ENCODE measurements around the gene MPRIP. TPM values are rescaled to one million over a fixed set of nuclear protein-coding genes. Genes with fewer than 3 reads are reported as not detected.

MPRIP gene
- total RNA-seq, 6 experiments from 2014 or later = 39.0 to 97.6 (median 76.7) TPM

DNA sequence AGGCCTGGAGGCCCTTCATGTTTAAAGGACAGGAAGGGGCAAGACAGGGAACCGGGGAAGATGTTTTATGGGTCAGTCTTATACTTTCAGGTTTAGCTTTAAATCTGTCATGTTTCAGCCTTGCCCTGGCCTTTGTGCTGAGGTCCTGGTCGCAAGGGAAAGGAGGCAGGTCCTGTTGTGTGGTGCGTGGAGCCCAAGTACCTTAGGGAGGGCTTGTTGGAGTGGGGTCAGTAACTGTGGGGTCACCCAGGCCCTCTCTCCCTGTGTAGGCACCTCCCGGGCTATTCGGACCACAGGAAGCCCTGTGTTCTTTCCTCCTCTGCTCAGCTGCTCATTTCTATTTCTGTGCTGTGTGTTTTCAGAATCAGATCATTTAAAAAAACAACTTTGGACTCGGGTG, 42.7 kb downstream of the MPRIP start:
- TF ChIP-seq, protein P1, sequence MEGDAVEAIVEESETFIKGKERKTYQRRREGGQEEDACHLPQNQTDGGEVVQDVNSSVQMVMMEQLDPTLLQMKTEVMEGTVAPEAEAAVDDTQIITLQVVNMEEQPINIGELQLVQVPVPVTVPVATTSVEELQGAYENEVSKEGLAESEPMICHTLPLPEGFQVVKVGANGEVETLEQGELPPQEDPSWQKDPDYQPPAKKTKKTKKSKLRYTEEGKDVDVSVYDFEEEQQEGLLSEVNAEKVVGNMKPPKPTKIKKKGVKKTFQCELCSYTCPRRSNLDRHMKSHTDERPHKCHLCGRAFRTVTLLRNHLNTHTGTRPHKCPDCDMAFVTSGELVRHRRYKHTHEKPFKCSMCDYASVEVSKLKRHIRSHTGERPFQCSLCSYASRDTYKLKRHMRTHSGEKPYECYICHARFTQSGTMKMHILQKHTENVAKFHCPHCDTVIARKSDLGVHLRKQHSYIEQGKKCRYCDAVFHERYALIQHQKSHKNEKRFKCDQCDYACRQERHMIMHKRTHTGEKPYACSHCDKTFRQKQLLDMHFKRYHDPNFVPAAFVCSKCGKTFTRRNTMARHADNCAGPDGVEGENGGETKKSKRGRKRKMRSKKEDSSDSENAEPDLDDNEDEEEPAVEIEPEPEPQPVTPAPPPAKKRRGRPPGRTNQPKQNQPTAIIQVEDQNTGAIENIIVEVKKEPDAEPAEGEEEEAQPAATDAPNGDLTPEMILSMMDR (IDR thresholded peaks at IDR 0.05) = no peak
- no peak for TF ChIP-seq POLR2A (IDR thresholded peaks at IDR 0.05)
- H3K9me3 ChIP-seq = no peaks in the 10 kb centered on the region
- DNase-seq (peak in 1 of 3 donors; percentile 31), ATAC-seq (no peak)
- peaks cover 0 to 6% (median 0%) of the 10 kb centered on the region in 4 donors for H3K36me3 ChIP-seq
- H3K27ac ChIP-seq = no peak overlapping the region
- intact Hi-C loops (cut with DNase I) = no loop called here
- H3K4me3 ChIP-seq = no peak overlapping the region
- 92% methylated on average over 3 of the region's 6 CpGs for WGBS (ENCODE audit: insufficient coverage, low coverage, low lambda C conversion rate, missing lambda C conversion rate)
- no peaks in the 10 kb centered on the region for H3K27me3 ChIP-seq
- H3K4me1 ChIP-seq = peaks cover 0 to 21% (median 9%) of the 10 kb centered on the region in 4 donors

DNA sequence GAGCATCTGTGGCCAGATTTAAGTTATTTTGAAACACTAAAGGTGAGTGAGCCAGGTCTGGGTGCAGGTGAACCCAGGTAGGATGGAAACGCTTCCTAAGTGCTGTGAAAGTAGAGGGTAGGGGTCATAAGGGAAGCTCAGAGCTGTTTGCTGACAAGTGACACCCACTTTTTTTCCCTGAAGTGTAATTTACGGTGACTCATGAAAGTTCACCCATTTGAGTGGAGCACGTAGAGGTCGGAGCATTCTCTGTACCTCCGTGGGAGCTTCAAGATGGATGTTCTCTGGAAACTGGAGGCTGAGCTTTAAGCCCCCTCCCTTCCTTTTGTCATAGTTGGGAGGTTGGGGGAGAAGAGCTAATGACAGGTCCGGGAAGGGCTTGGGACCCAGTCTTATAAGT, 44.3 kb downstream of the MPRIP start:
- H3K27ac ChIP-seq = no peak overlapping the region
- no peak overlapping the region for H3K4me3 ChIP-seq
- peaks cover 0 to 6% (median 0%) of the 10 kb centered on the region in 4 donors for H3K36me3 ChIP-seq
- H3K27me3 ChIP-seq = no peaks in the 10 kb centered on the region
- ATAC-seq = no peak
- H3K9me3 ChIP-seq = no peaks in the 10 kb centered on the region
- peak in 1 of 3 donors; percentile 13 for DNase-seq
- TF ChIP-seq, protein P1 (IDR thresholded peaks at IDR 0.05) = no peak
- TF ChIP-seq POLR2A (IDR thresholded peaks at IDR 0.05) = no peak
- H3K4me1 ChIP-seq = peaks cover 0 to 30% (median 13%) of the 10 kb centered on the region in 4 donors
- intact Hi-C loops (cut with DNase I) = no loop called here
- 100% methylated on average over 3 of the region's 6 CpGs for WGBS (ENCODE audit: insufficient coverage, low coverage, low lambda C conversion rate, missing lambda C conversion rate)

DNA sequence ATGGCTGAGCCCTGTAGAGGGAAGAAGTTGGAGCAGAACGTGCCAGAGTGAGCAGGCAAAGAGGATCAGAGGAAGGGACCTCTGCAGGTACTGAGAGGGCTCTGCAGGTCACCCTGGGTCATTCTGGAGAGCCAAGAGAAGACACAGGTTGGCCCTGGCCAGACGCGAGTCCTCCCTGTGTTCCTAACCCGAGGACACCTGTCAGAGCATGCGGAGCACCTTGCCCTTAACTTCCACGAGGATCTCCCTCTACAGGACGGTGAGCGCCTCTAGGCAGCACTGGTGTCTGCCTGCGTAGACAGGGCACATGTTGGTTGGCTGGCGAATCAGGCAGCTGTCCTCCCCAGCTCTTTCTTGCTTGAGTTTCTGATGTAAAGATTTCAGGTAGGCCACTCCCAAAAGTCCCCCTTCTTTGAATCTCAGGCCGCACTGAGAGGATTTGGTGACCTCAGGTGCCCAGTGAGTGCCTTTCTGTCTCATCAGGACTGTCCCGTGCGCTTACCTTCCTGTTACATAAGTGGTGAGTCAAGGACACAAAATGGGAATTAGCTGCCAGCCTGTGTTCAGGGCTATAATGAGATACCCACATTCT, 45.3 kb downstream of the MPRIP start:
- WGBS (ENCODE audit: insufficient coverage, low coverage, low lambda C conversion rate, missing lambda C conversion rate) = 48% methylated on average over 7 of the region's 13 CpGs
- peak; percentile 45 to 69 (median 60) for ATAC-seq
- H3K27ac ChIP-seq = peak overlapping the region in 2 of 3 donors; percentile 13 to 40
- no peak overlapping the region for H3K4me3 ChIP-seq
- H3K9me3 ChIP-seq = no peaks in the 10 kb centered on the region
- H3K36me3 ChIP-seq = peaks cover 0 to 6% (median 0%) of the 10 kb centered on the region in 4 donors
- H3K4me1 ChIP-seq = peaks cover 0 to 30% (median 13%) of the 10 kb centered on the region in 4 donors
- TF ChIP-seq POLR2A (IDR thresholded peaks at IDR 0.05) = no peak
- TF ChIP-seq, protein P1 (IDR thresholded peaks at IDR 0.05) = peak in 1 of 4 donors; percentile 13
- DNase-seq = peak in 1 of 3 donors; percentile 70
- intact Hi-C loops (cut with DNase I) = no loop called here
- no peaks in the 10 kb centered on the region for H3K27me3 ChIP-seq

DNA sequence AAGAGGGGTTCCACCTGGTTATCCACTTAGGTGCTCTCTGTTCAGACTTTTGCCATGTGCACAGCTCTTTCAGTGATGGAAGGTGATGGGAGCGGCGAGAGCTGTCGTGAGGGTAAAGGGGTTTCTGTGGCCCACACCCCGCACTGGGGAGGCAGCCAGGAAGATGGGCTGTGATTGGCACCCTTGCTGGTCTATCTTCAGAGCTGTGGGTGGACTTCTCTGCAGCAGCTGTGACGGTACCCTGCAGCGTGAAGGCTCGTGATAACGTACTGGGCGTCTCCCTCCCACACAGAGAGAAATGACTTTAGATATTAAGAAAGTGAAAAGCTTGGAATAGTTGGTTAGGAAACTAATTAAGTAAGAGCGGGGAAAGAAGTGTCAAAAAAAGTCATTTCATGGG, 45.8 kb downstream of the MPRIP start:
- Histone ChIP-seq H3K4me3 (no peak overlapping the region), H3K27ac (peak overlapping the region in 2 of 3 donors; percentile 13 to 15), H3K36me3 (peaks cover 0 to 6% (median 0%) of the 10 kb centered on the region in 4 donors), H3K27me3 (no peaks in the 10 kb centered on the region), H3K4me1 (peaks cover 0 to 30% (median 13%) of the 10 kb centered on the region in 4 donors), H3K9me3 (no peaks in the 10 kb centered on the region)
- intact Hi-C loops (cut with DNase I) = no loop called here
- no peak for ATAC-seq
- TF ChIP-seq, protein P1 (IDR thresholded peaks at IDR 0.05) = no peak
- no peak for TF ChIP-seq POLR2A (IDR thresholded peaks at IDR 0.05)
- peak in 1 of 3 donors; percentile 41 for DNase-seq
- WGBS (ENCODE audit: insufficient coverage, low coverage, low lambda C conversion rate, missing lambda C conversion rate) = 91% methylated on average over 9 of the region's 10 CpGs
